ENCODE data around the gene MAP4K4. TPM values are rescaled to one million over a fixed set of nuclear protein-coding genes. Genes with fewer than 3 reads are reported as not detected.

MAP4K4 gene
- total and polyA plus RNA-seq, 2 of the 13 experiments (the other 11 are each of a cell fraction or from before 2014, with no cell fraction given) = 105 to 264 TPM

- peak; percentile 91 for TF ChIP-seq BCL6 (CRISPR knock-in tag; IDR thresholded peaks at IDR 0.05)
- no peak for TF ChIP-seq ETV5 (CRISPR knock-in tag; IDR thresholded peaks at IDR 0.05; ENCODE audit: borderline replicate concordance)
- 0 out of 2 replicates have a peak, but pooled peaks have one; percentile 41 for TF ChIP-seq ZNF770 (CRISPR knock-in tag; IDR thresholded peaks at IDR 0.05)
- TF ChIP-seq ISX (CRISPR knock-in tag; conservative IDR thresholded peaks at IDR 0.05) = no peak
- no peak for TF ChIP-seq ATRX (CRISPR knock-in tag; IDR thresholded peaks at IDR 0.05; ENCODE audit: borderline replicate concordance)
- peak; percentile 83; the same call in 1 of the 2 replicates for TF ChIP-seq HOMEZ (CRISPR knock-in tag; IDR thresholded peaks at IDR 0.05; ENCODE audit: low read depth)
- TF ChIP-seq NFKBIZ (CRISPR knock-in tag; IDR thresholded peaks at IDR 0.05) = no peak
- TF ChIP-seq ZNF546 (CRISPR knock-in tag; conservative IDR thresholded peaks at IDR 0.05) = no peak
- TF ChIP-seq BRCA1 (CRISPR knock-in tag; IDR thresholded peaks at IDR 0.05) = no peak
- TF ChIP-seq UBTF (CRISPR knock-in tag; IDR thresholded peaks at IDR 0.05) = no peak
- no peak for TF ChIP-seq JUND (CRISPR knock-in tag; IDR thresholded peaks at IDR 0.05)
- no peak for TF ChIP-seq KDM2A (CRISPR knock-in tag; IDR thresholded peaks at IDR 0.05; ENCODE audit: borderline replicate concordance, low read depth)
- TF ChIP-seq ZNF282 (IDR thresholded peaks at IDR 0.05; ENCODE audit: partially characterized antibody) = no peak
- TF ChIP-seq ATF4 (CRISPR knock-in tag; IDR thresholded peaks at IDR 0.05) = peak in 1 of 2 experiments; percentile 95; a peak in 2 of 4 replicates
- TF ChIP-seq BCL3 (CRISPR knock-in tag; IDR thresholded peaks at IDR 0.05) = no peak
- no peak for TF ChIP-seq ZNF382 (CRISPR knock-in tag; IDR thresholded peaks at IDR 0.05; ENCODE audit: borderline replicate concordance)
- TF ChIP-seq XRCC5 (optimal IDR thresholded peaks at IDR 0.05; ENCODE audit: low read length) = no peak
- TF ChIP-seq ZNF737 (CRISPR knock-in tag; IDR thresholded peaks at IDR 0.05; ENCODE audit: borderline replicate concordance) = no peak
- TF ChIP-seq ZBTB3 (CRISPR knock-in tag; IDR thresholded peaks at IDR 0.05; ENCODE audit: borderline replicate concordance, low read depth) = peak; percentile 53; the same call in 1 of the 2 replicates
- no peak for TF ChIP-seq NR0B2 (CRISPR knock-in tag; IDR thresholded peaks at IDR 0.05)
These were observed 33.9 kb downstream of the MAP4K4 start (continued) for GRCh38 chr2:101731221-101732054.
